ENCODE measurements around the gene PECR. TPM values are rescaled to one million over a fixed set of nuclear protein-coding genes. Genes with fewer than 3 reads are reported as not detected.

PECR gene
- total RNA-seq, 2 experiments from 2014 or later, result 2.3 to 5.3 TPM

GRCh38 chr2:216059233-216059834 lies 22.3 kb downstream of the PECR start:
- H2AFZ ChIP-seq (ENCODE audit: low read length), result no peak overlapping the region
- H3K79me2 ChIP-seq (ENCODE audit: insufficient read depth, low read depth, low read length), result no peaks in the 10 kb centered on the region
- intact Hi-C loops (cut with micrococcal nuclease; ENCODE audit: unreplicated experiment), result loop anchor here (2.0 kb wide), 1 partner anchor 25 kb away; no protein-coding TSS in a partner anchor
- H3K36me3 ChIP-seq (ENCODE audit: insufficient read depth, low read length), result no peaks in the 10 kb centered on the region
- no peaks in the 10 kb centered on the region for H4K20me1 ChIP-seq (ENCODE audit: insufficient read depth, low read length)
- no peak overlapping the region for H3K27ac ChIP-seq (ENCODE audit: low read depth, low read length, poor library complexity, severe bottlenecking)
- H3K9me3 ChIP-seq (ENCODE audit: low read length), result no peaks in the 10 kb centered on the region
- no peak overlapping the region for H3K4me3 ChIP-seq (ENCODE audit: low read depth, low read length, poor library complexity, severe bottlenecking)
- CTCF ChIA-PET (ENCODE audit: unreplicated experiment), result no interaction called here
- H3K4me2 ChIP-seq (ENCODE audit: low read length), result no peak overlapping the region
- H3K9me2 ChIP-seq (ENCODE audit: insufficient read depth, low read length), result no peaks in the 10 kb centered on the region
- POLR2A ChIA-PET, result interaction anchor here (0.6 to 1.3 kb wide), 4 partner anchors 15 to 98 kb away, joined by 3 to 4 read pairs (median 3); no protein-coding TSS in a partner anchor
- no TSS peak for BruUV-seq (replicated peaks)
- H3K4me1 ChIP-seq (ENCODE audit: insufficient read depth, low read length, poor library complexity, severe bottlenecking), result peaks cover 13% of the 10 kb centered on the region
- peak; percentile 10 for DNase-seq (ENCODE audit: low spot score)
- no peak for TF ChIP-seq EZH2phosphoT487 (IDR thresholded peaks at IDR 0.05; ENCODE audit: borderline replicate concordance, low read depth, low read length)
- TF ChIP-seq, protein P1, sequence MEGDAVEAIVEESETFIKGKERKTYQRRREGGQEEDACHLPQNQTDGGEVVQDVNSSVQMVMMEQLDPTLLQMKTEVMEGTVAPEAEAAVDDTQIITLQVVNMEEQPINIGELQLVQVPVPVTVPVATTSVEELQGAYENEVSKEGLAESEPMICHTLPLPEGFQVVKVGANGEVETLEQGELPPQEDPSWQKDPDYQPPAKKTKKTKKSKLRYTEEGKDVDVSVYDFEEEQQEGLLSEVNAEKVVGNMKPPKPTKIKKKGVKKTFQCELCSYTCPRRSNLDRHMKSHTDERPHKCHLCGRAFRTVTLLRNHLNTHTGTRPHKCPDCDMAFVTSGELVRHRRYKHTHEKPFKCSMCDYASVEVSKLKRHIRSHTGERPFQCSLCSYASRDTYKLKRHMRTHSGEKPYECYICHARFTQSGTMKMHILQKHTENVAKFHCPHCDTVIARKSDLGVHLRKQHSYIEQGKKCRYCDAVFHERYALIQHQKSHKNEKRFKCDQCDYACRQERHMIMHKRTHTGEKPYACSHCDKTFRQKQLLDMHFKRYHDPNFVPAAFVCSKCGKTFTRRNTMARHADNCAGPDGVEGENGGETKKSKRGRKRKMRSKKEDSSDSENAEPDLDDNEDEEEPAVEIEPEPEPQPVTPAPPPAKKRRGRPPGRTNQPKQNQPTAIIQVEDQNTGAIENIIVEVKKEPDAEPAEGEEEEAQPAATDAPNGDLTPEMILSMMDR (conservative IDR thresholded peaks at IDR 0.05; ENCODE audit: low read length), result peak; percentile 62

DNA sequence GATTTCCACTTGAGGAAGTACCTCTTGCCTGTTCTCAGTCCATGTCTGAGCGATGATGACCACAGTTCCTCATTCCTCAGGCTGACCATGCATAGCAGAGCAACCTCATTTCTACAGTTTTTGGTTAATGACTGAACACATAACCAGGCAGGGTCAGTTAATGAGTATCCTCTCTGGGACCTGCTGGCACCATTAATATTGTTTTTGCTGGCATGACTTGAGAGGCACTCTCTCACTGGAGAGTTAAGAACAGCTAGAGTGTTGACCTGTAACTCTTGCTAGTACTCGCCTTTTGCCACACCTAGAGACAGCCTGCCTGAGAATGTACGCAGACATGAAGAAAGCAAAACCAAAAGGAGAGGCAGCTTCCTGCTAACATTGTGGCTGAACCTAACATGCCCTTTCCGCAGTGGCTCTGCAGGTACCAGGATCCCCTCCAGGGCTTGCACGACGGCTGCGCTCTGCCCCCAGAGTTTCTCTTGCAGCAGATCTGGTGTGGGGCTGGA lies 23.9 kb downstream of the PECR start:
- Histone ChIP-seq H3K4me3 (ENCODE audit: low read depth, low read length, poor library complexity, severe bottlenecking) (peak overlapping the region; percentile 19), H4K20me1 (ENCODE audit: insufficient read depth, low read length) (no peaks in the 10 kb centered on the region), H3K27ac (ENCODE audit: low read depth, low read length, poor library complexity, severe bottlenecking) (no peak overlapping the region), H3K4me1 (ENCODE audit: insufficient read depth, low read length, poor library complexity, severe bottlenecking) (peaks cover 13% of the 10 kb centered on the region), H3K9me2 (ENCODE audit: insufficient read depth, low read length) (no peaks in the 10 kb centered on the region), H3K36me3 (ENCODE audit: insufficient read depth, low read length) (no peaks in the 10 kb centered on the region), H3K4me2 (ENCODE audit: low read length) (peak overlapping the region; percentile 52), H3K9me3 (ENCODE audit: low read length) (no peaks in the 10 kb centered on the region), H2AFZ (ENCODE audit: low read length) (peak overlapping the region; percentile 46; the same call in 1 of the 2 replicates), H3K79me2 (ENCODE audit: insufficient read depth, low read depth, low read length) (no peaks in the 10 kb centered on the region)
- POLR2A ChIA-PET, result interaction anchor here (0.5 to 1.3 kb wide), 3 partner anchors 9 to 102 kb away, joined by 3 to 4 read pairs (median 3); no protein-coding TSS in a partner anchor
- CTCF ChIA-PET (ENCODE audit: unreplicated experiment), result interaction anchor here (1.1 kb wide), 1 partner anchor 57 kb away, joined by 4 read pairs; no protein-coding TSS in a partner anchor
- intact Hi-C loops (cut with micrococcal nuclease; ENCODE audit: unreplicated experiment), result loop anchor here (2.0 kb wide), 1 partner anchor 27 kb away; no protein-coding TSS in a partner anchor
- DNase-seq (ENCODE audit: low spot score), result peak; percentile 49
- BruUV-seq (replicated peaks), result no TSS peak
- no peak for TF ChIP-seq EZH2phosphoT487 (IDR thresholded peaks at IDR 0.05; ENCODE audit: borderline replicate concordance, low read depth, low read length)
- TF ChIP-seq, protein P1 (conservative IDR thresholded peaks at IDR 0.05; ENCODE audit: low read length), result no peak

DNA sequence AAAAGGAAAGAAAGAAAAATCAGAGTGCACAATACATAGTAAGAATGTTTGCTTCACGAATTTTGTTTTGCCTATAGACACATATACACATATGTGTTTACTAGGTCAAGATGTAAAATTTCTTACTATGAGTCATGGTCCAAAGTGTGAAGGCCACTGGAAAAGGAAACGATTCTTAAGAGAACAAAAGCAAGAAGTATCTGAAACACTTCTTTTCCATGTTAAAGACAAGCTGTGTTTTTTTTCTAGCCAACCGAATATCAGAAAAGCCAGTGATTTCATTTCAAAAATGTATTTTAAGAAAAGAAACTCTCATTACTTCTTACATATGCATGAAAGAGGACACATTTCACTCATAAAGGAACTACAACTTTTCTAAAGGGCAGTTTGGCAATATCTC lies 24.9 kb downstream of the PECR start:
- no TSS peak for BruUV-seq (replicated peaks)
- H3K27ac ChIP-seq (ENCODE audit: low read depth, low read length, poor library complexity, severe bottlenecking), result no peak overlapping the region
- H4K20me1 ChIP-seq (ENCODE audit: insufficient read depth, low read length), result no peaks in the 10 kb centered on the region
- intact Hi-C loops (cut with micrococcal nuclease; ENCODE audit: unreplicated experiment), result no loop called here
- TF ChIP-seq EZH2phosphoT487 (IDR thresholded peaks at IDR 0.05; ENCODE audit: borderline replicate concordance, low read depth, low read length), result no peak
- TF ChIP-seq, protein P1 (conservative IDR thresholded peaks at IDR 0.05; ENCODE audit: low read length), result no peak
- H3K4me2 ChIP-seq (ENCODE audit: low read length), result no peak overlapping the region
- ChIA-PET CTCF (ENCODE audit: unreplicated experiment) (no interaction called here), POLR2A (interaction anchor here (0.7 kb wide), 3 partner anchors 22 to 166 kb away, joined by 4 to 9 read pairs (median 6); no protein-coding TSS in a partner anchor)
- H3K9me2 ChIP-seq (ENCODE audit: insufficient read depth, low read length), result no peaks in the 10 kb centered on the region
- H3K79me2 ChIP-seq (ENCODE audit: insufficient read depth, low read depth, low read length), result no peaks in the 10 kb centered on the region
- no peak for DNase-seq (ENCODE audit: low spot score)
- peaks cover 13% of the 10 kb centered on the region for H3K4me1 ChIP-seq (ENCODE audit: insufficient read depth, low read length, poor library complexity, severe bottlenecking)
- H3K9me3 ChIP-seq (ENCODE audit: low read length), result no peaks in the 10 kb centered on the region
- no peaks in the 10 kb centered on the region for H3K36me3 ChIP-seq (ENCODE audit: insufficient read depth, low read length)
- H2AFZ ChIP-seq (ENCODE audit: low read length), result no peak overlapping the region; the same call in 1 of the 2 replicates
- no peak overlapping the region for H3K4me3 ChIP-seq (ENCODE audit: low read depth, low read length, poor library complexity, severe bottlenecking)
